Measurements from ENCODE around the gene SLC25A41. TPM values are rescaled to one million over a fixed set of nuclear protein-coding genes. Genes with fewer than 3 reads are reported as not detected.

SLC25A41 gene
- total and polyA plus RNA-seq, 9 of the 15 experiments (the other 6 are each of a cell fraction or from before 2014, with no cell fraction given), result 0.08 to 4.2 (median 1.6) TPM

DNA sequence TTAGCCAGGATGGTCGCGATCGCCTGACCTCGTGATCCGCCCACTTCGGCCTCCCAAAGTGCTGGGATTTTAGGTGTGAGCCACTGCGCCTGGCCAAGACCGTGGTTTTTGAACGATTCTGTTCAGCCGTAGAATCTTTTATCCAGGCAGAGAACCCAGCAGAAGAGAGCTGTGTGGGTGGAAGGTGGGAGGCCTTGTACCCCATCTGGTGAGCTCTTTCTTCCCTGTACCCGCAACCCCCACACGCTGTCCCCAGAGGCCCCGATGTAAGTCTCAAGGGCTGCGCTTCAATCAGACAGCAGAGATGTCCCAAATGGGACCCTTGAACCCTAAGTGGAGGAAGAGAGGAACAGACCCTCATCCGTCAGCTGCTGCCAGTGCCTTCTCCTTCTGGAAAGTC, 22.4 kb upstream of the SLC25A41 start:
- H3K27ac ChIP-seq (ENCODE audit: extremely low read depth, low read depth, low read length), result no peak overlapping the region
- peaks cover 59% of the 10 kb centered on the region for H3K36me3 ChIP-seq (ENCODE audit: control insufficient read depth, insufficient read depth, low read length)
- peaks cover 15 to 31% of the 10 kb centered on the region in 2 experiments; a peak in 4 of 5 replicates for H3K4me1 ChIP-seq (replicated peaks in 1 of 2; ENCODE audit: control insufficient read depth in 2 of 2, insufficient read depth in 2 of 2, low read length in 2 of 2)
- no peak overlapping the region for H3K4me3 ChIP-seq
- no peaks in the 10 kb centered on the region for H3K9me1 ChIP-seq (ENCODE audit: control insufficient read depth, insufficient read depth, low read length)
- no peak overlapping the region for H3K9ac ChIP-seq (ENCODE audit: insufficient read depth in 1 of 2, low read depth in 2 of 2, low read length in 2 of 2)
- no TSS peak for BruUV-seq (replicated peaks)
- no peaks in the 10 kb centered on the region for H4K20me1 ChIP-seq (replicated peaks; ENCODE audit: control insufficient read depth, insufficient read depth, low read length)
- H3K79me2 ChIP-seq (ENCODE audit: control insufficient read depth, insufficient read depth, low read length), result peaks cover 17% of the 10 kb centered on the region
- H3K4me2 ChIP-seq (ENCODE audit: insufficient read depth, low read length), result no peak overlapping the region
- WGBS (ENCODE audit: insufficient coverage, low coverage, missing lambda C conversion rate), result 92% methylated on average over 14 of the region's 15 CpGs
- CTCF ChIA-PET (ENCODE audit: low intra/inter-chr PET ratio), result no interaction called here
- POLR2A ChIA-PET, result interaction anchor here (0.6 kb wide), 1 partner anchor 268 kb away, joined by 4 read pairs; no protein-coding TSS in a partner anchor
- no peaks in the 10 kb centered on the region for H3K27me3 ChIP-seq (ENCODE audit: control insufficient read depth in 2 of 2, insufficient read depth in 2 of 2, low read length in 2 of 2)
- H3K9me3 ChIP-seq (replicated peaks; ENCODE audit: control insufficient read depth, insufficient read depth, low read depth, low read length), result peaks cover 24% of the 10 kb centered on the region
- TF ChIP-seq, protein P1, sequence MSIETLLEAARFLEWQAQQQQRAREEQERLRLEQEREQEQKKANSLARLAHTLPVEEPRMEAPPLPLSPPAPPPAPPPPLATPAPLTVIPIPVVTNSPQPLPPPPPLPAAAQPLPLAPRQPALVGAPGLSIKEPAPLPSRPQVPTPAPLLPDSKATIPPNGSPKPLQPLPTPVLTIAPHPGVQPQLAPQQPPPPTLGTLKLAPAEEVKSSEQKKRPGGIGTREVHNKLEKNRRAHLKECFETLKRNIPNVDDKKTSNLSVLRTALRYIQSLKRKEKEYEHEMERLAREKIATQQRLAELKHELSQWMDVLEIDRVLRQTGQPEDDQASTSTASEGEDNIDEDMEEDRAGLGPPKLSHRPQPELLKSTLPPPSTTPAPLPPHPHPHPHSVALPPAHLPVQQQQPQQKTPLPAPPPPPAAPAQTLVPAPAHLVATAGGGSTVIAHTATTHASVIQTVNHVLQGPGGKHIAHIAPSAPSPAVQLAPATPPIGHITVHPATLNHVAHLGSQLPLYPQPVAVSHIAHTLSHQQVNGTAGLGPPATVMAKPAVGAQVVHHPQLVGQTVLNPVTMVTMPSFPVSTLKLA (conservative IDR thresholded peaks at IDR 0.05), result no peak
- TF ChIP-seq NCOA4 (IDR thresholded peaks at IDR 0.05; ENCODE audit: partially characterized antibody), result no peak
- no peak for TF ChIP-seq ATF3 (IDR thresholded peaks at IDR 0.05)
- no peak for TF ChIP-seq ATF3 (CRISPR knock-in tag; conservative IDR thresholded peaks at IDR 0.05)
- TF ChIP-seq ZBED1 (IDR thresholded peaks at IDR 0.05), result no peak
- TF ChIP-seq MED1 (CRISPR knock-in tag; IDR thresholded peaks at IDR 0.05; ENCODE audit: borderline replicate concordance), result no peak
- TF ChIP-seq HMG20B (CRISPR knock-in tag; IDR thresholded peaks at IDR 0.05), result no peak
- TF ChIP-seq ZNF445 (CRISPR knock-in tag; IDR thresholded peaks at IDR 0.05; ENCODE audit: low read depth), result no peak
- TF ChIP-seq KAT8 (IDR thresholded peaks at IDR 0.05; ENCODE audit: low read depth), result no peak
- no peak for TF ChIP-seq DNMT1 (IDR thresholded peaks at IDR 0.05)
- no peak for TF ChIP-seq SMAD1 (IDR thresholded peaks at IDR 0.05; ENCODE audit: low read depth, low read length, partially characterized antibody)
- TF ChIP-seq ZFX (CRISPR knock-in tag; IDR thresholded peaks at IDR 0.05), result no peak
- no peak for TF ChIP-seq ZNF354B (CRISPR knock-in tag; IDR thresholded peaks at IDR 0.05)
- no peak for TF ChIP-seq KLF13 (tag; IDR thresholded peaks at IDR 0.05; ENCODE audit: borderline replicate concordance, low read depth)
- TF ChIP-seq RBM34 (IDR thresholded peaks at IDR 0.05; ENCODE audit: borderline replicate concordance, insufficient read depth, low read length), result no peak
- no peak for TF ChIP-seq GTF2A2 (tag; IDR thresholded peaks at IDR 0.05)
- FAIRE-seq (no peak), DNase-seq (ENCODE audit: extremely low read depth in 1 of 4, low spot score in 3 of 4) (no peak), ATAC-seq (no peak)
- in situ Hi-C loops (cut with MboI), result no loop called here
- intact Hi-C loops (cut with micrococcal nuclease), result no loop called here
- no peak overlapping the region for H2AFZ ChIP-seq (ENCODE audit: low read depth, low read length)
